NCI-H146 (cell line): ENCODE results near the gene TMEM184B.

Source experiments
- DNase-seq: peaks from one replicate; lab custom pipeline; 2025; lab: John Stamatoyannopoulos, UW

The TMEM184B gene

DNA sequence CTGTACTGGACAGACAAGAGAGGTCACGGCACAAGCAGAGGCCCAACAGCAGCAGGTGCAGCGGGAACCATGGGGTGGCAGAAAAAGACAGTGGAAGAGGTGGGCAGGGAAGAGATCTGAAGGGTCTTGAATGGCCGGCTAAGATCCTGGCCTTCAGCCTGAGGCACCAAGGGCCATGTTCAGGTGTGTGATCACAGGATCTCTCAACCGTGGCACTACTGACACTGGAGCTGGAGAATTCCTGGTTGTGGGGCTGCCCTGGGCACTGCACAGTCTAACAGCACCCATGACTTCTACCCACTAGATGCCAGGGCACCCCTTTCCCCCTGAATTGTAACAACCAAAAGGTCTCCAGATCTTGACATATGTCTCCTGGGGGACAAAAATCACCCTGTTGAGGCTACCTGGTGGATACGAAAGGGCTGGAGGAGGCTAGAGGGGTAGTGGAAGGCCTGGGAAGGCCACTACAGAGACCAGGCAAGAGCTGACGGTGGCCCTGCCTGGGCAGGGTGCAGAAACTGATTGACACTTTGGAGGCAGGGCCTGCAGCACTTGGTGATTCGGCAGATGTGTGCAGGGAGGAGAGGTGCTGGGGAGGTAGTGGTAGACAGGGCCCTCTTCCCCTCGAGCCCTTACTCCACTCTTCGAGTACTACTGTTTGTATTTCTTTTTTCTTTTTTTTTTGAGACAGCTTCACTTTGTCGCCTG lies 36.1 kb upstream of the TMEM184B start:
- DNase-seq = no peak

DNA sequence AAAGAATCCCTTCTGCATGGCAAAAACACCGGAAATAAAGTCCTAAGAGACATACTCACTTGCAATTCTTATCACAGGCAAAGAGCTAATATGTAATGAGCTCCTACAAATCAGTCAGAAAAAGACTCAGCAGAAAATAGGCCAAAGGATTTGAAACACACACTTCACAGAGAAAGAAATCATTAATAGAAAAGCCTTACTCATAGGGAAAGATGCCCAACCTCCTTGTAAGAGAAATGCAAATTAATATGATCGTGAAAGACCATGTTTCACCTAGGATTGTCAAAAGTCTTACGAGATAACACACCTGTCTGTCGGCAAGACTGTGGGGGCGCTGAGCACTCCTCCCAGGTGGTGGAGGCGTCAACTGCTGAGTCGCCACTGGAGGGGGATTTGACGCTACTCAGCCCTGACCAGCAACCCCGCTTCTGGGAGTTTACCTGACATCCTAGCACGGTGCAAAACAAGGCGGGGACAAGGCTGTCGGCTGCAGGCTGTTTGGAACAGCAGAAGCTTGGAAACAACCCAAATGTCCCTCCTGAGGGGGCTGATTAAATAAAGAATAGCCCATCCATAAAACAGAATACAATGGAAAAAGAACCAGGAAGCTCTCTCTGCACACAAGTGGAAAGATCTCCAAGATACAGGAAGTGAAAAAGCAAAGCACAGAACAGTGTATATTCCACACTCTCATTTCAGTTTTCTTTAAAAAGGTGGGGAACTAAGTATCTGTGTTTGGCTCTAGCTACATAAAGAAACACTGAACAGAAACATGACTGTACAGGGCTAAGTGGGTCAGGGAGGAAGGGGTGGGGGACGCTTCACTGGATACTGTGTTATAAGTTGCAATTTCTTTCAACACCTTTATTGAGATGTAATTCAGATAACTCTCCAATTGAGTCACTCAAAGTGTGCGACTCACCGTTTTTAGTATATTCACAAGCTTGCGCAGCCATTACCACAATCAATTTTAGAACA lies 33.0 kb upstream of the TMEM184B start:
- DNase-seq = peak; percentile 25

- DNase-seq = no peak
Measured at GRCh38 chr22:38304526-38304925, 31.7 kb upstream of the TMEM184B start.

DNA sequence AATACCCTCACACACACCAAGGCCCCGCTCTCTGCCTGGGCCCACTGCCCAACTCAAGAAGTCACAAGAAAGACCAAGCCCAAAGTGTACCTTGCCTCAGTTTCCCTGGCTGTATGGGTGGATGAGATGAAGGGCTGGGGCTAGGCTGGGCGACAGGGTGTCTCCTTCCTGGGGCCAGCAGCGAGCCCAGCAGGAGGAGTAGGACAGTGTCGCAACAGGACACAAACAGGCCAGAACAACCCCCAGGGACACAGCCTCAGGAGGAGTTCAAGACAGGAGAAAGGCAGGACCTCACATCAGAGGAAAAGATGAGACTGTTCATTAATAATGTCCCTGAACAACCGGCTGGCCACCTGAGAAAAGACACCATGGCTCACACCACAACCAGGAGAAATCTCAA lies 31.2 kb upstream of the TMEM184B start:
- no peak for DNase-seq

DNA sequence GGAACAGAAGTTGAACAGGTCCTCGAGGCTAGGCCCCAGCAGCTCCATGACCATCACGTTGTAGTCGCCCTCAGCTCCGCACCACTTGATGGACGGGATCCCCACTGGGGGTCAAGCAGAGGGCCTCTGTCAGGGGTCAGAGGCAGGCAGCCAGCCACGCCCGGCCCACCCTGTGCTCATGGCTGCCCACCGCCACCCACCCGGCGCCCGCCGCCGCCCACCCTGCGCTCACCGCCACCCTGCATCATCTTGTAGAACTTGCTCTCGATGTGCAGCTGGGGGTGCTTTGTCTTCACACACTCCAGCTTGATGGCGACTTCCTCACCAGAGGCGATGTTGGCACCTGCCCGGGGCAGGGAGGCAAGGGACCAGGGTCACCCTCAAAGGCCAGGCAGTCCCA lies 30.1 kb upstream of the TMEM184B start:
- no peak for DNase-seq

- no peak for DNase-seq
Measured at GRCh38 chr22:38300946-38301345, 28.1 kb upstream of the TMEM184B start.

- no peak for DNase-seq
Measured at GRCh38 chr22:38300197-38300945, 27.6 kb upstream of the TMEM184B start.

DNA sequence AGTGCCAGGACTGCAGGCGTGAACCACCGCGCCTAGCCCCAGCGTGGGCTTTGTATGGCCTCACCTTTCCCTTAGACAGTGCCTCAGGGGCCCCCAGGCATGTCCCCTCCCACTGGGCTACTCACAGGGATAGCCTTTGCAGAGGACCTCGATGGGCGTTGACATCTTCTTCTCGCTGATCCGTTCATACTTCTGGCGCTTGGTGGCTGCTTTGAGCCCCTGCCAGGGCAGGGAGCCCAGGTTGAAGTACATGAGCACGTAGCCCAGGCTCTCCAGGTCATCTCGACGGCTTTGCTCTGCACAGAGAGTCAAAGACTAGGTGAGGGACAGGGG lies 26.9 kb upstream of the TMEM184B start:
- no peak for DNase-seq

DNA sequence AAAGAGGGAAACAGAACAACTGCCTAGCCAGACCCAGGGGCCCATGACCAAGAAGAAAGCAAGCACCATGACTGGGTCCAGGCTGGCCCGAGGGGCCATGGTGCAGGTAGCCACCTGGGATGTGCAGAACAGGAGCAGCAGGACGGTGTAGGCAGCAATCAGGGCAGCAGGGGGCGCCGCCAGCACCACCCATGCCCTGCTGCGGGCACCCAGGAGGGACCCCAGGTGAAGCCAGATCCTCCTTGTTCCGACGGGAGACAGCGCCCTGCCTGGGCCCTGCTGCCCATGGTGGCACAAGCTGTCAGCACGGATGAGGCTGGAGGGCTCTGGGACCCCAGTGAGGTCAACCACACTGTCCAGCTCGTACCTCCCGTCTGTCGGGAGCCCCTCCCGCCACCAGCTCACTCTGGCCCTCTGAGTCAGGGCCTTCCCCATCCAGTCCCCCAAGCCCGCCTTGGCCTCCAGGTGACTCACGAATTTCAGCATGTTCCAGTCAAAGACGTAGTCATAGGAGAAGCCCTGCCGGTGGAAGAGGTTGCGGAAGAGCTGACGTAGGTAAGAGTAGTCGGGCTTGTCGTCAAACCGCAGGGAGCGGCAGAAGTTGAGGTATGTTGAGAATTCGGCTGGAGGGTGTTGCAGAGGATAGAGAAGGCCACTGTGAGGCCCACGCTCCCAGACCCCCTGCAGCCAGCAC lies 25.6 kb upstream of the TMEM184B start:
- DNase-seq = no peak

DNA sequence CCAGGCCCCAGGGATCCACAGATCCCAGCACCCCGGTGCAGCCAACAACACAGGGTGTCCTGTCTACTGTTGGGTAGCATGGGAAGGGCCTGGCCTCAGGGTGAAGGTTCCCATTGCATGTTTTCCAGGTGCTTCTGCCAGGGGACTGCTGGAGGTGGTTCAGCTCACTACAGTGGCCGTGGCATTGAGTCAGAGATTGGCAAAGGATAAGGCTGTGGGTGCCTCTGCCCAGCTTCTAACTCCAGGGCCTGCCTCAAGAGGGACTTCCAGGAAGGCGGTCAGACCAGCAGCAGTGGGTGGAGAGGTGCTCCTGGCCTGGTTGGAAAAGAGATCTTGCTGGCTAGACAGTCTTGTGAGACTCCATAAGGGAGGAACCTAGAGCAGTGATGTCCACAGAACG lies 23.6 kb upstream of the TMEM184B start:
- DNase-seq = no peak

- no peak for DNase-seq
Measured at GRCh38 chr22:38295863-38296262, 23.1 kb upstream of the TMEM184B start.

DNA sequence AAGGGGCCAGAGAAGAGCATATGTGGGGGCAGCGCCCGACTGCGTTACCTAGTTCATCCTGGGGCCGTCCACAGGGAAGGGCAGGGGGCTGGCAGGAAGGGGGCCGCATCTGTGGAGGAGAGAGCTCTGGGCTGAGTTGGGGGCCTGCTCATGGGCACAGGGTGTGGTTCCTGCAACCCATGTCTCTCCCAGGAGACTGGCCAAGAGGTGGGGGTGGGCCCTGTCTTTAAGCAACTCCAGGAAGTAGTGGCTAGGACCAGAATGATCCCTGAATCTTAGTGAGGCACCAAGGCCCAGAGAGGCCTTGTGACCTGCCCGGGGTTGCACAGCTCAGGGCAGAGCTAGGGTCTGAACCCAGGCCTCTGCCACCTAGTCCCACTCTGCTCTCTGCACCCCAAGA lies 22.5 kb upstream of the TMEM184B start:
- no peak for DNase-seq

- DNase-seq = no peak
Measured at GRCh38 chr22:38294193-38294592, 21.4 kb upstream of the TMEM184B start.

- no peak for DNase-seq
Measured at GRCh38 chr22:38292694-38293093, 19.9 kb upstream of the TMEM184B start.

DNA sequence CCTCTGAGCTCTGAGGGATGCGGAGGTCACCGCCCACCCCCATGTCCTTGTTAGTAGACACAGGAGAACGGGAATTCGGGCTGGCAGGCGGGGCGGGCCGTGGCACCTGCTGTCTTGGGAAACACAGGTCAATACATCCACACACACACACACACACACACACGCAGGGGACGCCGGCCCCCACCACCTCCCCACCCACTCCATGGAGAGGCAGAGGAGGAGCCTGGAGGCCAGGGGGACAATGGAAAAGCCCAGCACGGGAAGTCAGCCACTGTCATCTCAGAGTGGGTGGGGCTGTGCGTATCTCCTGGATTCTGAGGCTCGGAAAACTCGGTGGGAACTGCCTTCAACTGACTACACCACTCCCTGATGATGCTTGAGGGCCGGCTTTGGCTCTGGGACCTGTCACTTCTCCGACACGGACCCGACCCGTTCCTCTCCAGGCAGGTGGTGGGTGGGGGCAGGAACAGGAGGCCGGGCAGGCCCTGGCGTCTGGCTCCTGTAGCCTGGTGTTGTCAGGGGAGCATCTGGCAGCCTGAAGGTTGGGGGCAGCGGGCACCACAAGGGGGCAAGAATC lies 18.5 kb upstream of the TMEM184B start:
- DNase-seq = peak; percentile 84

DNA sequence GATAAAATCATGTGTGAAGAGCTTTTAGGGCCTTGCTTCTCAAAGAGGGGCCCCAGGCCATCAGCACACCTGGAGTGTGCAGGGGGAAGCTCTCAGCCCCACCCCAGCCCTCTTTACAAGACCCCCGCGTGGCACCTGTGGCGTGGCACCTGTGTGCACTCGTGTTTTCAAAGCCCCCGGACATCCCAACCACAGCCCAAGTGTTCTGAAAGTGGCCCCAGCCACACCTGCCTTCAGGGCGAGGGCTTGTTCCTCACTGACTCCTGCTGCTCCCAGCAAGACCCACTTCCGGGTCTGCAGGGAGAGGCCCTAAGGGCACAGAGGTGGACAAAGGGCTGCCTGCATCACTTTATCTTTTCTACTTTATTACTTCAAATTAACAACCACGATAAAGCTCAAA lies 17.5 kb upstream of the TMEM184B start:
- DNase-seq = peak; percentile 88

GRCh38 chr22:38289583-38290082 lies 16.8 kb upstream of the TMEM184B start:
- peak; percentile 59 for DNase-seq

- no peak for DNase-seq
Measured at GRCh38 chr22:38286915-38287669, 14.3 kb upstream of the TMEM184B start.

- no peak for DNase-seq
Measured at GRCh38 chr22:38285018-38285417, 12.2 kb upstream of the TMEM184B start.

GRCh38 chr22:38284042-38284402 lies 11.2 kb upstream of the TMEM184B start:
- DNase-seq = no peak

GRCh38 chr22:38282397-38282796 lies 9.6 kb upstream of the TMEM184B start:
- no peak for DNase-seq
